DND-41 (cell line): ENCODE data around the gene RTCB.

ENCODE experiments used
- ATAC-seq: fragments of 200-7000 bp; cut with Tn5 transposase; 3 replicates; pipeline ENCODE4 v1.9.1; 2021; ENCODE audit warnings: low read depth; ENCODE audit not compliant: insufficient read depth
- DNase-seq: peaks from one replicate; pipeline ENCODE4 v3.0.0-alpha.2; 2020
- H2AFZ ChIP-seq: 2 replicates; pipeline ENCODE4 v1.6.0; 2012; ENCODE audit warnings: low read depth, low read length
- H3K27ac ChIP-seq: 2 replicates; pipeline ENCODE4 v1.5.1; 2012; ENCODE audit warnings: low read length, inconsistent platforms
- H3K27me3 ChIP-seq: fragments of 200-600 bp; sonication (generic); 2 replicates; pipeline ENCODE4 v1.6.0; 2012; ENCODE audit warnings: low read length, mild to moderate bottlenecking, inconsistent platforms; ENCODE audit not compliant: insufficient read depth, poor library complexity
- H3K36me3 ChIP-seq: 2 replicates; pipeline ENCODE4 v1.5.1; 2012; ENCODE audit warnings: low read length, inconsistent platforms; ENCODE audit not compliant: insufficient read depth
- H3K4me1 ChIP-seq: 2 replicates; pipeline ENCODE4 v1.5.1; 2012; ENCODE audit warnings: mild to moderate bottlenecking, low read length; ENCODE audit not compliant: insufficient read depth
- H3K4me2 ChIP-seq: 2 replicates; pipeline ENCODE4 v1.6.0; 2012; ENCODE audit warnings: mild to moderate bottlenecking, moderate library complexity, low read length, inconsistent platforms; ENCODE audit not compliant: insufficient read depth
- H3K4me3 ChIP-seq, 2 experiments: fragments of 200-600 bp in 1 of 2; shearing (Covaris generic) in 1 of 2; 2 replicates each; pipeline ENCODE4 v1.5.1; 2012 to 2016; ENCODE audit warnings: inconsistent platforms in 2 of 2, low read length in 2 of 2, mild to moderate bottlenecking in 2 of 2, low read depth in 1 of 2, moderate library complexity in 1 of 2
- H3K79me2 ChIP-seq: 2 replicates; pipeline ENCODE4 v1.6.0; 2012; ENCODE audit warnings: low read length, inconsistent platforms; ENCODE audit not compliant: insufficient read depth
- H3K9ac ChIP-seq: 2 replicates; pipeline ENCODE4 v1.6.0; 2012; ENCODE audit warnings: low read depth, mild to moderate bottlenecking, inconsistent platforms, low read length, moderate library complexity
- H3K9me3 ChIP-seq: 2 replicates; pipeline ENCODE4 v1.5.1; 2012; ENCODE audit warnings: low read length, moderate library complexity, mild to moderate bottlenecking, inconsistent platforms; ENCODE audit not compliant: insufficient read depth, severe bottlenecking
- H4K20me1 ChIP-seq: 2 replicates; pipeline ENCODE4 v1.6.0; 2012; ENCODE audit warnings: low read length; ENCODE audit not compliant: insufficient read depth
- EZH2 ChIP-seq: IDR thresholded peaks from 3 replicates; pipeline ENCODE4 v1.6.1; 2012; ENCODE audit warnings: borderline replicate concordance, low read depth, mild to moderate bottlenecking, moderate library complexity, low read length, inconsistent platforms; ENCODE audit not compliant: severe bottlenecking
- TF ChIP-seq, protein P1 (sequence below): IDR thresholded peaks from 2 replicates; pipeline ENCODE4 v1.5.1; 2012; ENCODE audit warnings: borderline replicate concordance, low read length, moderate library complexity, mild to moderate bottlenecking; ENCODE audit not compliant: poor library complexity, severe bottlenecking; ENCODE audit errors: extremely low read depth

RTCB gene

DNA sequence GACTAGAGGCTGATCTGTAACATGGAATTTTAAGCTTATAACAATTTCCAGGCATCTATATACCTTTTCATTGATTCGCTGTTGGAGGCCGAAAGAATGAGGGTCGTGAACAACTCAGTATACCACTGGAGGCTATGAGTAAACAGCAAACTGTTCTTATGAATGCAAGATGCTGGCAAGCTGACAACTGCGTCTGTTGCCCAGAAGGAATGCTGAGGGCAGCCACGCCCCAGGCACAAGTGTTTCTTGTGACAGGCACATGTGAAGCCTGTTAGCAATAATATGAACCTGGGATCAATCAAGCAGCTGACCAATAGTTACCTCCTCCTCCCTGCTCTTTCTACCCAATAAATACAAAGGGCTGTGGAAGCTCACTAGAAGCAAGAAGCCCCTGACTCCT is 15.3 kb downstream of the RTCB start:
- Histone ChIP-seq H3K27ac (no peak overlapping the region), H3K9me3 (no peaks in the 10 kb centered on the region), H3K79me2 (no peaks in the 10 kb centered on the region), H3K4me3 (no peak overlapping the region), H3K27me3 (no peaks in the 10 kb centered on the region), H2AFZ (no peak overlapping the region), H3K4me2 (no peak overlapping the region), H4K20me1 (no peaks in the 10 kb centered on the region), H3K9ac (no peak overlapping the region), H3K36me3 (peaks cover 97% of the 10 kb centered on the region), H3K4me1 (no peaks in the 10 kb centered on the region)
- DNase-seq (no peak), ATAC-seq (no peak)
- TF ChIP-seq, protein P1, sequence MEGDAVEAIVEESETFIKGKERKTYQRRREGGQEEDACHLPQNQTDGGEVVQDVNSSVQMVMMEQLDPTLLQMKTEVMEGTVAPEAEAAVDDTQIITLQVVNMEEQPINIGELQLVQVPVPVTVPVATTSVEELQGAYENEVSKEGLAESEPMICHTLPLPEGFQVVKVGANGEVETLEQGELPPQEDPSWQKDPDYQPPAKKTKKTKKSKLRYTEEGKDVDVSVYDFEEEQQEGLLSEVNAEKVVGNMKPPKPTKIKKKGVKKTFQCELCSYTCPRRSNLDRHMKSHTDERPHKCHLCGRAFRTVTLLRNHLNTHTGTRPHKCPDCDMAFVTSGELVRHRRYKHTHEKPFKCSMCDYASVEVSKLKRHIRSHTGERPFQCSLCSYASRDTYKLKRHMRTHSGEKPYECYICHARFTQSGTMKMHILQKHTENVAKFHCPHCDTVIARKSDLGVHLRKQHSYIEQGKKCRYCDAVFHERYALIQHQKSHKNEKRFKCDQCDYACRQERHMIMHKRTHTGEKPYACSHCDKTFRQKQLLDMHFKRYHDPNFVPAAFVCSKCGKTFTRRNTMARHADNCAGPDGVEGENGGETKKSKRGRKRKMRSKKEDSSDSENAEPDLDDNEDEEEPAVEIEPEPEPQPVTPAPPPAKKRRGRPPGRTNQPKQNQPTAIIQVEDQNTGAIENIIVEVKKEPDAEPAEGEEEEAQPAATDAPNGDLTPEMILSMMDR = no peak
- TF ChIP-seq EZH2 = no peak

DNA sequence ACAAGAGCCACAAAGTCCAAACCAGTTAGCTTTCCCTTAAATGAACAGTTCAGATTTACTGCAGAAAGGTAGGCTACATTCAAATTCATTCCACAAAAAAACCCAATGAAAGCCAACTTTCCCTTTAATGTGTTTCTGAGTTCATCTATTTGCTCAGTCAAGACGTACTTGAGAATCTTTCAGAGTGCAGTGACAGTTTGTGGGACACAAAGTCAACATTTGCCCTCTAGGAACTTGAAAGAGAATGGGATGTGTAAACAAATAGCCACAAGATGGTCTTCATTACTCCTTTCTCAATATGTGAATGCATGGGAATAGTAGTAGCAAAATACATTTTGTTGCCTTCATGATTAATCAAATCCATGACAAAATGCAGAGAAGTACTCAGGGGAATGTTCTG is 15.8 kb downstream of the RTCB start:
- DNase-seq = no peak
- no peak overlapping the region for H3K4me3 ChIP-seq
- no peaks in the 10 kb centered on the region for H3K9me3 ChIP-seq
- no peak overlapping the region for H3K27ac ChIP-seq
- H3K79me2 ChIP-seq = no peaks in the 10 kb centered on the region
- no peaks in the 10 kb centered on the region for H4K20me1 ChIP-seq
- no peaks in the 10 kb centered on the region for H3K27me3 ChIP-seq
- no peak overlapping the region for H3K9ac ChIP-seq
- no peaks in the 10 kb centered on the region for H3K4me1 ChIP-seq
- TF ChIP-seq, protein P1 = no peak
- TF ChIP-seq EZH2 = no peak
- no peak overlapping the region for H3K4me2 ChIP-seq
- ATAC-seq = no peak
- peaks cover 93% of the 10 kb centered on the region for H3K36me3 ChIP-seq
- H2AFZ ChIP-seq = no peak overlapping the region

DNA sequence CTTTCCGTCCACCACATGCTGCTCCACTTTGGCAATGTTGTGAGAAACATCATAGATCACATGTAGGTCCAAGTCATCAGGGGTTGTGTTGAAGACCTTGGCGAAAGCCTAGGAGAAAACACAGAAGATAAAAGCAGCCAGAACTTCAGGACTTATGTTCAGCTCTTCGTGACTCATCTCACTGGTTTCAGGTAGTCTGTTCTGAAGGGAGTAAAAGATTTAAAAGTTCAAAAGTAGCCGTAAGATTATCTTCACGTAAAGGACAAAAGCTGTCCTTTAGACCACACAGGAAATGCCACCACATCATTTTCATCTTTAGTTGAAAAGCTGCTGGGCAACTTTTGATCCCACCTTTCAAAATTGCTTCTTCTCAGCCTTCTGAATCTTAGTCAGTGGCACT is 16.9 kb downstream of the RTCB start:
- Histone ChIP-seq H3K4me1 (no peaks in the 10 kb centered on the region), H3K4me3 (no peak overlapping the region), H3K9ac (no peak overlapping the region), H2AFZ (no peak overlapping the region), H3K36me3 (peaks cover 87% of the 10 kb centered on the region), H3K79me2 (no peaks in the 10 kb centered on the region), H3K4me2 (no peak overlapping the region), H3K27me3 (no peaks in the 10 kb centered on the region), H4K20me1 (no peaks in the 10 kb centered on the region), H3K27ac (no peak overlapping the region), H3K9me3 (no peaks in the 10 kb centered on the region)
- TF ChIP-seq, protein P1 = no peak
- no peak for TF ChIP-seq EZH2
- DNase-seq (no peak), ATAC-seq (no peak)

DNA sequence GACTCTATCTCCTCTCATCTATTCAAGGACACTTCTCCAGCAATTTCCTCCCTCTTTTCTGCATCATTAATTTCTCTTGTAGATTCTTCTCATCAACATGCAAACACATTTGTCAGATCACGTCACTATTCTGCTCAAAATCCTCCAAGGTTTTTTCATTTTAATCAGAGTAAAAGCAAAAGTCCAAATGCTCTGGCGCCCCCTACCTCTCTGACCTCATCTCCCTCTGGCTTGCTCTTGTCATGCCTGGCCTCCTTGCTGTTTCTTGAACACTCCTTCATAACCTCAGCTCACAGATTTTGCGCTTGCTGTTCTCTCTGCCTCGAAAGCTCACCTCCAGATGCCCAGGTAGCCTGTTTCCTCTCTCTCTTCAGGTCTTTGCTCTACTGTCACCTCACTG is 22.4 kb downstream of the RTCB start:
- TF ChIP-seq, protein P1 = peak; percentile 66
- TF ChIP-seq EZH2 = no peak
- peaks cover 80% of the 10 kb centered on the region for H3K36me3 ChIP-seq
- no peaks in the 10 kb centered on the region for H3K79me2 ChIP-seq
- H3K4me3 ChIP-seq = no peak overlapping the region
- no peaks in the 10 kb centered on the region for H3K9me3 ChIP-seq
- H3K9ac ChIP-seq = no peak overlapping the region
- H3K4me1 ChIP-seq = no peaks in the 10 kb centered on the region
- no peak overlapping the region for H3K27ac ChIP-seq
- no peak overlapping the region for H3K4me2 ChIP-seq
- H2AFZ ChIP-seq = no peak overlapping the region
- no peaks in the 10 kb centered on the region; the same call in 1 of the 2 replicates for H4K20me1 ChIP-seq
- ATAC-seq = peak; percentile 62
- DNase-seq = peak; percentile 32
- no peaks in the 10 kb centered on the region for H3K27me3 ChIP-seq
